ENCODE results near the gene NLGN1. TPM values are rescaled to one million over a fixed set of nuclear protein-coding genes. Genes with fewer than 3 reads are reported as not detected.

The NLGN1 gene
- total and polyA plus RNA-seq, 8 donors = 3.1 to 11.9 (median 8.0) TPM

DNA sequence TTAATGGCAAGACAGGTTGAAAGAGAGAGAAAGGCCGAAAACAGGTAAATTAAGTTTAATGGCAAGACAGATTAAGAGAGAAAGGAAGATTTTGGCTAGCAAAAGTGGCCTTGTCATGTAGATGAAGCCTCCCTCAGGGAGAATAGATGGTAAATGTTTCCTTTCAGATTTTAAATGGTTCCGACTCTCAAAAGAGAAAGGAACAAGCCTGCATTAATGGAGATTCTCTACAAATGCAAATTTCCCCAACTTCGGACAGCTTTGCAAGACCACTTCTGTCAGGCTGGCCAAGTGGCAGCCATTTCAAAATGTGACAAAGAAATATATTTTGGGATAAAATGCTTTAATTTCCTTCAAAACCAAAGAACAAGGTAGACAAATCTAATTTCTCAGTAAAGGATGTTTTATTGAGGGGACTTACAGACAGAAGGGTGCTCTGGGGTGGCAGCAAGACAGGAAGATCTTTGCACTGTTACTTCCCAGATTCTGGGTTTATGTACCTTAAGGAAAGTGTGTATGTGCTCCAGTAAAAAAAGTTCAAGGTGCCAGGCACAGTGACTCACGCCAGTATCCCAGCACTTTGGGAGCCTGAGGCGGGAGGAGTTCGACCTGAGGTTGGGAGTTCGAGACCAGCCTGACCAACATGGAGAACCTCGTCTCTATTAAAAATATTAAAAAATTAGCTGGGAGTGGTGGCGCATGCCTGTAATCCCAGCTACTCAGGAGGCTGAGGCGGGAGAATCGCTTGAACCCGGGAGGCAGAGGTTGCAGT, 835.3 kb downstream of the NLGN1 start:
- ATAC-seq = no peak
- no peak overlapping the region for H3K27ac ChIP-seq
- no peaks in the 10 kb centered on the region for H3K9me3 ChIP-seq
- intact Hi-C loops (cut with DNase I) = no loop called here
- H3K36me3 ChIP-seq = no peaks in the 10 kb centered on the region
- DNase-seq = no peak
- no peak overlapping the region for H3K4me3 ChIP-seq
- TF ChIP-seq, protein P1, sequence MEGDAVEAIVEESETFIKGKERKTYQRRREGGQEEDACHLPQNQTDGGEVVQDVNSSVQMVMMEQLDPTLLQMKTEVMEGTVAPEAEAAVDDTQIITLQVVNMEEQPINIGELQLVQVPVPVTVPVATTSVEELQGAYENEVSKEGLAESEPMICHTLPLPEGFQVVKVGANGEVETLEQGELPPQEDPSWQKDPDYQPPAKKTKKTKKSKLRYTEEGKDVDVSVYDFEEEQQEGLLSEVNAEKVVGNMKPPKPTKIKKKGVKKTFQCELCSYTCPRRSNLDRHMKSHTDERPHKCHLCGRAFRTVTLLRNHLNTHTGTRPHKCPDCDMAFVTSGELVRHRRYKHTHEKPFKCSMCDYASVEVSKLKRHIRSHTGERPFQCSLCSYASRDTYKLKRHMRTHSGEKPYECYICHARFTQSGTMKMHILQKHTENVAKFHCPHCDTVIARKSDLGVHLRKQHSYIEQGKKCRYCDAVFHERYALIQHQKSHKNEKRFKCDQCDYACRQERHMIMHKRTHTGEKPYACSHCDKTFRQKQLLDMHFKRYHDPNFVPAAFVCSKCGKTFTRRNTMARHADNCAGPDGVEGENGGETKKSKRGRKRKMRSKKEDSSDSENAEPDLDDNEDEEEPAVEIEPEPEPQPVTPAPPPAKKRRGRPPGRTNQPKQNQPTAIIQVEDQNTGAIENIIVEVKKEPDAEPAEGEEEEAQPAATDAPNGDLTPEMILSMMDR (IDR thresholded peaks at IDR 0.05) = no peak
- H3K27me3 ChIP-seq = no peaks in the 10 kb centered on the region
- no peaks in the 10 kb centered on the region for H3K4me1 ChIP-seq

DNA sequence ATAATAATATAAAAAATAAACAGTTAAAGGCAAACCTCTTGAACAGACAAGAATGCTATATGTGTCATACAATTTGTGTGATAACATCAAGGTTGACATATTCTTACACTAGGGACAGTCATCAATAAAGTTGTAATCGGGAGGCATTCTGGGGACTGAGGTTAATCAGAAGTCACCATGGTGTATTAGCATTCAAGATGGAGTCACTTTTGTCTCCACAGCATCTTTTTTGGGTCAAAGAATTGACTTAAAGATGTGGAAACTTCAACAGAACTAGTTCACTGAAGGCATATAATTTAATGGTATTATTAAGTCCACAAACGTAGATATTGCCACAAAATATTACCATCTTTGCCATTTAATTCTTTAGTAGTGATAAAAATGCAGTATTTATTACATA, 836.0 kb downstream of the NLGN1 start:
- TF ChIP-seq, protein P1 (IDR thresholded peaks at IDR 0.05) = no peak
- intact Hi-C loops (cut with DNase I) = no loop called here

DNA sequence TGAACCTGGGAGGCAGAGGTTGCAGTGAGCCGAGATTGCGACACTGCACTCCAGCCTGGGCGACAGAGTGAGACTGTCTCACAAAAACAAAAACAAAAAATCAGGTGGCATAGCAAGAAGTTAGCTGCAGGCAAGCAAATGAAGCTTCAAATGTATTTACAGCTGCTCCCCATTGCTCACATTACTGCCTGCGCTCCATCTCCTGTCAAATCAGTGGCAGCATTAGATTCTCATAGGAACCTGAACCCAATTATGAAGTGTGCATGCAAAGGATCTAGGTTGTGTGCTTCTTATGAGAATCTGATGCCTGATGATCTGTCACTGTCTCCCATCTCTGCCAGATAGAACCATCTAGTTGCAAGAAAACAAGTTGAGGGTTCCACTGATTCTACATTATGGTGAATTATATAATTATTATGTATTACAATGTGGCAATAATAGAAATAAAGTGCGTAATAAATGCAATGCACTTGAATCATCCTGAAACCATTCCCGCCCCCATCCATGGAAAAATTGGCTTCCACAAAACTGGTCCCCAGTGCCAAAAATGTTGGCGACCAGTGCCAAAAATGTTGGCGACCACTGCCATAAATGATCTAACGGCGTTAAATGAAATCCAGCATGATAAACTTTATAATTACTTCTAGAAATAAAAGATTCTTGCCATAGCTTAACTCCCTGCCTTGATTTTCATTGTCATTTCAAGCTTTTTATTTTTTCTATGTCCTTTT, 844.9 kb downstream of the NLGN1 start:
- H3K27me3 ChIP-seq = no peaks in the 10 kb centered on the region
- no peak for ATAC-seq
- no peak overlapping the region for H3K4me3 ChIP-seq
- TF ChIP-seq, protein P1 (IDR thresholded peaks at IDR 0.05) = no peak
- H3K4me1 ChIP-seq = no peaks in the 10 kb centered on the region
- H3K27ac ChIP-seq = no peak overlapping the region
- no peaks in the 10 kb centered on the region for H3K36me3 ChIP-seq
- intact Hi-C loops (cut with DNase I) = no loop called here
- DNase-seq = peak in 1 of 4 donors; percentile 21
- H3K9me3 ChIP-seq = no peaks in the 10 kb centered on the region

More for the DNA sequence above, 836.0 kb downstream of the NLGN1 start:
- H3K4me3 ChIP-seq = no peak overlapping the region
- H3K27ac ChIP-seq = no peak overlapping the region
- no peaks in the 10 kb centered on the region for H3K9me3 ChIP-seq
- H3K27me3 ChIP-seq = no peaks in the 10 kb centered on the region
- H3K4me1 ChIP-seq = no peaks in the 10 kb centered on the region
- DNase-seq (no peak), ATAC-seq (no peak)
- no peaks in the 10 kb centered on the region for H3K36me3 ChIP-seq

DNA sequence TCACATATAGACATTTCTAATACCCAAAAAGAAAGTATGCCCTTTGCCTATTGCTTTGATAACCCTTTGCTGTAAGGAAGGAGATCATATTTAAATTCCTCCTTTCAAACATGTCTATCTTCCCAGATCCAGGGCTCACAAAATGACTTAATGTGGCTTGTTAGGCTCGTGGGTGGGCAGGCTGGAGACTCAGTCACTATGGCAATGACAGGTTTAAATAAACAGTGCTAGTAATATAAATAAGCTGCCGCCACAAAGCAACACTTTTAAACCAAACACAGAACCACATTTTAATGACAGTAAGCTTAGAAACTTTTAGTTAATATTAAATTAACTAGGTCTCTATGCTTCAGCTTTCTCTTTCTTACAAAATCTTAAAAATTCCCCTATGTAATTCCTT, 845.6 kb downstream of the NLGN1 start:
- Histone ChIP-seq H3K27ac (no peak overlapping the region), H3K4me1 (no peaks in the 10 kb centered on the region), H3K9me3 (no peaks in the 10 kb centered on the region), H3K36me3 (no peaks in the 10 kb centered on the region), H3K27me3 (no peaks in the 10 kb centered on the region), H3K4me3 (no peak overlapping the region)
- ATAC-seq (no peak), DNase-seq (peak in 2 of 4 donors; percentile 29 to 47)
- TF ChIP-seq, protein P1 (IDR thresholded peaks at IDR 0.05) = no peak
- intact Hi-C loops (cut with DNase I) = no loop called here

DNA sequence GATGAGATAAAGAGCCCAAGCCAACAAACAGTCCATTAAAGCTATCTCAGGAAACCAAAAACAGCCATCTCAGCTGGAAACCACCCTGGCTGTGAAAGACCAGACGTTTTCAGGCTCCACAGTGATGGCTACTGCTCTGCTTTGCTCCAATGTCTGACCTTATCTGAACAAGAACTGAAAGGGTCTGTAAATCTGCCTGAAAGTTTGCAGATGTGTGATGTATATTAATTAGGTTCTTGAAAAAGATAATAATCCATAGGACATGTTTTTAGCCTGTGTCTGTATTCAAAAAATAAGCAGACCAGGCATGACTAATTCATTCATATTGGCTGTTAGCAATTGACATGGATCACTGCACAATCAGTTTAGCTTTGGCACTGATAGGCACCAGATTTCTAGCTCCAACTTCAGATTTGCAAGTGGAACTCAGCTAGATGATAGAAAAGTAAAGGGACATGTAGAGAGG, 850.2 kb downstream of the NLGN1 start:
- no peak for ATAC-seq
- intact Hi-C loops (cut with DNase I) = no loop called here

More for the DNA sequence above, 850.2 kb downstream of the NLGN1 start:
- no peaks in the 10 kb centered on the region for H3K36me3 ChIP-seq
- no peaks in the 10 kb centered on the region for H3K27me3 ChIP-seq
- H3K9me3 ChIP-seq = no peaks in the 10 kb centered on the region
- TF ChIP-seq, protein P1 (IDR thresholded peaks at IDR 0.05) = no peak
- no peaks in the 10 kb centered on the region for H3K4me1 ChIP-seq
- no peak for DNase-seq
- no peak overlapping the region for H3K27ac ChIP-seq
- H3K4me3 ChIP-seq = no peak overlapping the region
